ENCODE data around the gene CACNA1F.

The CACNA1F gene

DNA sequence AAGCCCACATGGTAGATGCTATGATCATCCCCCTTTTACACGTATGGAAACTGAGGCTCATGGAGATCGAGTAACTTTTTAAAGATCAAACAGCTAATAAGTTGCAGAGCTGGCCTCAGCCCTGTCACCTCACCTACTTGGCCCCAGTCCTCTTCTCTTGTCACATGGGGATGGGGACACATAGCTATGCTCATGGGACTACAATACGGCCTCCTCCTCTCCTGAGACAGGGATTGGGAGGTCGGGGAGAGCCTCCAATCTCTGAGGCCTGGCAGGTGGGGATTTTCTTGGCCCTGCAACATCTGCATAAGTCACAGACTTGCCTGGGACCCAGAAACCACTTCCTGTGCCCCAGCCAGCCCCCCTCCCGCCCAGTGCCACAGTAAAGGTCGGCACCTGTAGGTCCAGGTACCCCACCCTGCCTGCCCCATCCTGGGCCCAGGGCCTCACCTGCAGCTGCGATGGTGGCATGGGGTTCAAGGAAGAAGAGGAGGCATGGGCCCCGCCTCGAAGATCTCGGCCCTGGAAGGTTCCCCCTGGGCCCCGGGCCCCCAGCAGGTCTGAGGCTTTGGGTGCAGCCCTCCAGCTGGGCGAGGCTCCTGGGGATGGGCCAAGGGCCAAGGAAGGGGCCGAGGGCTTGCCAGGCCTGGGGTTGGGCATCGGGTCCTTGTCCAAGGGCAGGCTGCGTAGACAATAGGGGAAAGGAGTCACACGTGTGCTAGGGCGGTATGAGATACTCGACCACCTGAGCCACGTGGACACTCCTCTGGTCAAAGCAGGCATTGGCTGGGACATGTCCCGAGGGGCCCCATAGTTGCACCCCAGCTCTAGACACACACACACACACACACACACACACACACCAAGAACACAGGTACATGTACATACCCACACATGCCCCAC is 25.0 kb upstream of the CACNA1F start:
- no peaks in the 10 kb centered on the region for H3K9me3 ChIP-seq (ENCODE audit: control insufficient read depth, low read length)
- H3K4me1 ChIP-seq (ENCODE audit: control insufficient read depth, insufficient read depth, low read length, poor library complexity, severe bottlenecking) = no peaks in the 10 kb centered on the region
- 80 to 86% methylated on average over 2 to 5 of the region's 20 CpGs for WGBS, 2 experiments (ENCODE audit: insufficient coverage in 2 of 2)
- no peaks in the 10 kb centered on the region for H3K36me3 ChIP-seq (ENCODE audit: control insufficient read depth, insufficient read depth, low read length)
- H3K4me3 ChIP-seq (ENCODE audit: extremely low read depth, insufficient read depth, low read length, poor library complexity, severe bottlenecking) = no peak overlapping the region
- no peak overlapping the region for H3K27ac ChIP-seq (ENCODE audit: low read depth, low read length, severe bottlenecking)

GRCh38 chrX:49257074-49257790 is 24.1 kb upstream of the CACNA1F start:
- H3K9me3 ChIP-seq (ENCODE audit: control insufficient read depth, low read length) = no peaks in the 10 kb centered on the region
- H3K4me1 ChIP-seq (ENCODE audit: control insufficient read depth, insufficient read depth, low read length, poor library complexity, severe bottlenecking) = no peaks in the 10 kb centered on the region
- no peak overlapping the region for H3K27ac ChIP-seq (ENCODE audit: low read depth, low read length, severe bottlenecking)
- no peak overlapping the region for H3K4me3 ChIP-seq (ENCODE audit: extremely low read depth, insufficient read depth, low read length, poor library complexity, severe bottlenecking)
- no peaks in the 10 kb centered on the region for H3K36me3 ChIP-seq (ENCODE audit: control insufficient read depth, insufficient read depth, low read length)
- 90% methylated on average over 2 of the region's 14 CpGs; no CpG with 5 or more reads in 1 of the 2 experiments for WGBS, 2 experiments (ENCODE audit: insufficient coverage in 2 of 2)

- no peaks in the 10 kb centered on the region for H3K36me3 ChIP-seq (ENCODE audit: control insufficient read depth, insufficient read depth, low read length)
- no peak overlapping the region for H3K4me3 ChIP-seq (ENCODE audit: extremely low read depth, insufficient read depth, low read length, poor library complexity, severe bottlenecking)
- 90 to 100% methylated on average over 1 to 3 of the region's 9 CpGs for WGBS, 2 experiments (ENCODE audit: insufficient coverage in 2 of 2)
- H3K27ac ChIP-seq (ENCODE audit: low read depth, low read length, severe bottlenecking) = no peak overlapping the region
- no peaks in the 10 kb centered on the region for H3K4me1 ChIP-seq (ENCODE audit: control insufficient read depth, insufficient read depth, low read length, poor library complexity, severe bottlenecking)
- no peaks in the 10 kb centered on the region for H3K9me3 ChIP-seq (ENCODE audit: control insufficient read depth, low read length)
Measured at GRCh38 chrX:49256268-49256995, 23.3 kb upstream of the CACNA1F start.

DNA sequence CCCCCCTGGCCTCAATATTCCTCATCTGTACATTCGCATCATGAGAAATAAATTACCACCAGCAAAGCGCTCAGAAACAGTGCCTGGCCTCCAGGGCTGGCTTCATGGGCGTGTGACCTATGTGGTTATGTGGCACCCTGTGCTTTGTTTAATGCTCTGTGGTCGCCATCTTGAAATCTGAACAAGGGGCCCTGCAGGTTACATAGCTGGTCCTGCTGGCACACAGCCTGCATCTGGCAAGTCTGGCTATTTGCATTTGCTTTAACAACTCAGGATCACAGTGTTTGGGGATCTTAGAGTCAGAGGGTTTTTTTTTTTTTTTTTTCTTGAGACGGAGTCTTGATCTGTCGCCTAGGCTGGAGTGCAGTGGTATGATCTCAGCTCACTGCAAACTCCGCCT is 21.5 kb upstream of the CACNA1F start:
- peaks cover 3% of the 10 kb centered on the region for H3K36me3 ChIP-seq (ENCODE audit: control insufficient read depth, insufficient read depth, low read length)
- no peaks in the 10 kb centered on the region for H3K4me1 ChIP-seq (ENCODE audit: control insufficient read depth, insufficient read depth, low read length, poor library complexity, severe bottlenecking)
- no peaks in the 10 kb centered on the region for H3K9me3 ChIP-seq (ENCODE audit: control insufficient read depth, low read length)
- no peak overlapping the region for H3K4me3 ChIP-seq (ENCODE audit: extremely low read depth, insufficient read depth, low read length, poor library complexity, severe bottlenecking)
- WGBS, 2 experiments (ENCODE audit: insufficient coverage in 2 of 2) = 79 to 100% methylated on average over 2 of the region's 7 CpGs
- H3K27ac ChIP-seq (ENCODE audit: low read depth, low read length, severe bottlenecking) = no peak overlapping the region

DNA sequence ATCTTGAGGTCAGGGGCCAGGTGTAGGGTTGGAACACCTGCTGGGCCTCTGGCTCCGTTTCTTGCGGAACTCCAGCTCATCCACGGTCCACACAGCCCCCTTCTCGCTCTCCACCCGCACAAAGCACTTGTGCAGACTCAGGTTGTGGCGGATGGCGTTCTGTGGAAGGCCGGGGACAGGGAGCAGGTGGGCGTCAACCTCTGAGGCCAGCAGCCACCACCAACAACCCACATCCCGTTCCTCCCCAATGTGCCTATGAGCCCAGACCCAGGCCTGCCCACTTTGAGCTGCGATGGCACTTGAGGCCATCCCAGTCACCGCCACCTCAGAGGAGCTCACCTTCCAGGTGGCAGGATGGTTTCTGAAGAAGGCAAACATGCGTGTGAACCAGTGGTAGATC is 18.2 kb upstream of the CACNA1F start:
- no peaks in the 10 kb centered on the region for H3K9me3 ChIP-seq (ENCODE audit: control insufficient read depth, low read length)
- H3K4me1 ChIP-seq (ENCODE audit: control insufficient read depth, insufficient read depth, low read length, poor library complexity, severe bottlenecking) = no peaks in the 10 kb centered on the region
- 100% methylated on average over 3 to 6 of the region's 13 CpGs for WGBS, 2 experiments (ENCODE audit: insufficient coverage in 2 of 2)
- H3K36me3 ChIP-seq (ENCODE audit: control insufficient read depth, insufficient read depth, low read length) = peaks cover 9% of the 10 kb centered on the region
- no peak overlapping the region for H3K27ac ChIP-seq (ENCODE audit: low read depth, low read length, severe bottlenecking)
- H3K4me3 ChIP-seq (ENCODE audit: extremely low read depth, insufficient read depth, low read length, poor library complexity, severe bottlenecking) = no peak overlapping the region

GRCh38 chrX:49250578-49250977 is 17.4 kb upstream of the CACNA1F start:
- no peaks in the 10 kb centered on the region for H3K4me1 ChIP-seq (ENCODE audit: control insufficient read depth, insufficient read depth, low read length, poor library complexity, severe bottlenecking)
- no peaks in the 10 kb centered on the region for H3K9me3 ChIP-seq (ENCODE audit: control insufficient read depth, low read length)
- H3K4me3 ChIP-seq (ENCODE audit: extremely low read depth, insufficient read depth, low read length, poor library complexity, severe bottlenecking) = no peak overlapping the region
- 90 to 100% methylated on average over 3 to 5 of the region's 9 CpGs for WGBS, 2 experiments (ENCODE audit: insufficient coverage in 2 of 2)
- H3K36me3 ChIP-seq (ENCODE audit: control insufficient read depth, insufficient read depth, low read length) = peaks cover 11% of the 10 kb centered on the region
- no peak overlapping the region for H3K27ac ChIP-seq (ENCODE audit: low read depth, low read length, severe bottlenecking)

- peaks cover 11% of the 10 kb centered on the region for H3K36me3 ChIP-seq (ENCODE audit: control insufficient read depth, insufficient read depth, low read length)
- 89 to 94% methylated on average over 9 to 11 of the region's 13 CpGs for WGBS, 2 experiments (ENCODE audit: insufficient coverage in 2 of 2)
- no peak overlapping the region for H3K4me3 ChIP-seq (ENCODE audit: extremely low read depth, insufficient read depth, low read length, poor library complexity, severe bottlenecking)
- no peaks in the 10 kb centered on the region for H3K9me3 ChIP-seq (ENCODE audit: control insufficient read depth, low read length)
- H3K27ac ChIP-seq (ENCODE audit: low read depth, low read length, severe bottlenecking) = no peak overlapping the region
- H3K4me1 ChIP-seq (ENCODE audit: control insufficient read depth, insufficient read depth, low read length, poor library complexity, severe bottlenecking) = no peaks in the 10 kb centered on the region
Measured at GRCh38 chrX:49250066-49250465, 16.9 kb upstream of the CACNA1F start.

- H3K27ac ChIP-seq (ENCODE audit: low read depth, low read length, severe bottlenecking) = no peak overlapping the region
- 83 to 91% methylated on average over 1 to 6 of the region's 9 CpGs for WGBS, 2 experiments (ENCODE audit: insufficient coverage in 2 of 2)
- H3K9me3 ChIP-seq (ENCODE audit: control insufficient read depth, low read length) = no peaks in the 10 kb centered on the region
- H3K36me3 ChIP-seq (ENCODE audit: control insufficient read depth, insufficient read depth, low read length) = peaks cover 11% of the 10 kb centered on the region
- no peaks in the 10 kb centered on the region for H3K4me1 ChIP-seq (ENCODE audit: control insufficient read depth, insufficient read depth, low read length, poor library complexity, severe bottlenecking)
- H3K4me3 ChIP-seq (ENCODE audit: extremely low read depth, insufficient read depth, low read length, poor library complexity, severe bottlenecking) = no peak overlapping the region
Measured at GRCh38 chrX:49249616-49250015, 16.5 kb upstream of the CACNA1F start.

DNA sequence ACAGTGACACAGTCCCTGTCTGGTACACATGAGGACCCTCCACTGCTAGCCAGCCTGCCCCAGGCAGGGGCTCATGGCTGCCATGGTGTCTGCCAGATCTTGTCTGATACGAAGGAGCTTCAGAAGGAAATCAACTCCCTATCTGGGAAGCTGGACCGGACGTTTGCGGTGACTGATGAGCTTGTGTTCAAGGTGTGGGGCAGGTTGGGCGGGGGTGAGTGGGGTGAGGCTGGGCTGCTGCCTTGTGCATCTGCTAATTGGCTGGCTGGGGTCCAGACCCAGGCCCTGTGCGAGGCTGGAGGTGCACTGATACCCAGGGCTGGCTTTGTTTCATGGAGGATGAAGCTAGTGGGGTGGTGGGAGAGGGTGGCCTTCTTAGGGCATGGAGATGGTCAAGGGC is 15.9 kb upstream of the CACNA1F start:
- H3K4me3 ChIP-seq (ENCODE audit: extremely low read depth, insufficient read depth, low read length, poor library complexity, severe bottlenecking) = no peak overlapping the region
- no peaks in the 10 kb centered on the region for H3K4me1 ChIP-seq (ENCODE audit: control insufficient read depth, insufficient read depth, low read length, poor library complexity, severe bottlenecking)
- H3K9me3 ChIP-seq (ENCODE audit: control insufficient read depth, low read length) = no peaks in the 10 kb centered on the region
- no peak overlapping the region for H3K27ac ChIP-seq (ENCODE audit: low read depth, low read length, severe bottlenecking)
- H3K36me3 ChIP-seq (ENCODE audit: control insufficient read depth, insufficient read depth, low read length) = peaks cover 11% of the 10 kb centered on the region
- 93 to 100% methylated on average over 1 to 3 of the region's 6 CpGs for WGBS, 2 experiments (ENCODE audit: insufficient coverage in 2 of 2)

DNA sequence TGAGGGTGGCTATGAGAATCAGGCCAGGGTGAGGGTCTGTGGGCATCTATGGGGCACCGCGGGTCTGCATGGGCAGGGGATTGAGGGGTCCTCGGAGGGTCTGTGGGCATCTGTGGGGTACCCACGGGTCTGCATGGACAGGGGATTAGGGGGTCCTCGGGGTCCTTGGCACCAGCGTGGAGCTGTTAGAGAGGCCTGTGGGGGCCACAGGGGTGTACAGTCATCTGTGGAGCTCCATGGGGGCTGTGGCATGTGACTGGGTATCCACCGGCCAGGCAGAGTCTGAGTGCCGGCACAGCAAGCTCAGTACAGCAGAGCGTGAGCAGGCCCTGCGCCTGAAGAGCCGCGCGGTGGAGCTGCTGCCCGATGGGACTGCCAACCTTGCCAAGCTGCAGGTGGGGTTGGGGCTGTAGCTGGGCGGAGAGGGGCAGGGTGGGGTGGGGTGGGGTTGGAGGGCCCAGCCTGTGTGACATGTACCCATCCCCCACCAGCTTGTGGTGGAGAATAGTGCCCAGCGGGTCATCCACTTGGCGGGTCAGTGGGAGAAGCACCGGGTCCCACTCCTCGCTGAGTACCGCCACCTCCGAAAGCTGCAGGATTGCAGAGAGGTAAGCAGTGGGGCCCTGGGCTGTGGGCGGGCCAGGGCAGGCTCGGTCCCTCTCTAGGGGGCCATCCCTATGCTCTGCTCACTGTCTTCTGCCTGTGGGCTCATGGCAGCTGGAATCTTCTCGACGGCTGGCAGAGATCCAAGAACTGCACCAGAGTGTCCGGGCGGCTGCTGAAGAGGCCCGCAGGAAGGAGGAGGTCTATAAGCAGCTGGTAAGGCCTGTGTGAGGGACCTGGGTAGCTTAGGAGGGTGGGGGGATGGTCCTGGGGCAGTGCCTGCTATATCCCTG is 15.0 kb upstream of the CACNA1F start:
- Histone ChIP-seq H3K27ac (ENCODE audit: low read depth, low read length, severe bottlenecking) (no peak overlapping the region), H3K36me3 (ENCODE audit: control insufficient read depth, insufficient read depth, low read length) (peaks cover 11% of the 10 kb centered on the region), H3K4me3 (ENCODE audit: extremely low read depth, insufficient read depth, low read length, poor library complexity, severe bottlenecking) (no peak overlapping the region), H3K4me1 (ENCODE audit: control insufficient read depth, insufficient read depth, low read length, poor library complexity, severe bottlenecking) (no peaks in the 10 kb centered on the region), H3K9me3 (ENCODE audit: control insufficient read depth, low read length) (no peaks in the 10 kb centered on the region)
- 93 to 100% methylated on average over 3 to 4 of the region's 28 CpGs for WGBS, 2 experiments (ENCODE audit: insufficient coverage in 2 of 2)
